ENCODE results near the gene HIVEP3.

DNA sequence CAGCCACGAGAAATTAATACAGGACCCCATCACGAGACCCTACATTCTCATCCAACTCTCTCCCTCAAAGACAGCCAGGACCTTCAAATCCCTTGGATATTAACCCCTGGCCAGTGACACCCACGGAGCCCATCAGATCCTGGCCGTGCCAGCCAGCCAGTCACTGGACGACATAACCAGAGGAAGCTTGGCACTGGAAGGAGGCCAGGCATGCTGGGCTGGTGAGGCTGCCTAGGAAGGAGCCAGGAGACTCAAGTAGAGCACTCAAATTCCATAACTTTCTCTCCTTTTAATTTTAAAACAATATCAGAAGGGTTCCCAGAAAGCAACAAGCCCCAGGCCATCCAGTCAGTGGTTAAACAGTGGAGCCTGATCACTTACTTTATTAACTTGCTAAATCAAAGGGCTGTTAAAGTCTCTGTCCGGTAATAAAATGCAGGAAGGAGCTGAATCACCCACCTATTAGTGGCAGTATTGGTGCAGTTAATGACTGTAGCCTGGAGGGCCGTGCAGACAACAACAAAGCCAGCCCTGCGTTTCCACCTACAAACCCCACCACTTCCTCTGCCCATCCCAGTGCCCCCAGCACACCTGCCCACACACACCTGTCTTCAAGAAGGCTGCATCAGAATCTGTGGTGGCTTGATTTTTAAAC lies 78.0 kb downstream of the HIVEP3 start:
- TF ChIP-seq EZH2 (IDR thresholded peaks at IDR 0.05), result no peak
- no peak for TF ChIP-seq POLR2AphosphoS5 (IDR thresholded peaks at IDR 0.05; ENCODE audit: borderline replicate concordance, low read depth, low read length)
- TF ChIP-seq FOXP2 (optimal IDR thresholded peaks at IDR 0.05; ENCODE audit: control extremely low read depth, extremely low read length, insufficient read depth), result no peak
